Choroid plexus epithelial cell (primary cell): ENCODE data around the gene PAAF1.
A peak's percentile ranks its signal among the peaks of the same experiment; 100 is the strongest.

Experiments
- DNase-seq: peaks from one replicate; pipeline ENCODE4 v3.0.0-alpha.2; 2010; ENCODE audit warnings: low read depth
- H3K4me3 ChIP-seq: 2 replicates; pipeline ENCODE4 v1.5.1; 2011; ENCODE audit warnings: low read depth, mild to moderate bottlenecking, control low read depth, low read length, moderate library complexity
- TF ChIP-seq, protein P1 (sequence below): conservative IDR thresholded peaks from 2 replicates; pipeline ENCODE4 v1.5.1; 2011; ENCODE audit warnings: low read depth, mild to moderate bottlenecking, control low read depth, inconsistent platforms, low read length, moderate library complexity

PAAF1 gene

DNA sequence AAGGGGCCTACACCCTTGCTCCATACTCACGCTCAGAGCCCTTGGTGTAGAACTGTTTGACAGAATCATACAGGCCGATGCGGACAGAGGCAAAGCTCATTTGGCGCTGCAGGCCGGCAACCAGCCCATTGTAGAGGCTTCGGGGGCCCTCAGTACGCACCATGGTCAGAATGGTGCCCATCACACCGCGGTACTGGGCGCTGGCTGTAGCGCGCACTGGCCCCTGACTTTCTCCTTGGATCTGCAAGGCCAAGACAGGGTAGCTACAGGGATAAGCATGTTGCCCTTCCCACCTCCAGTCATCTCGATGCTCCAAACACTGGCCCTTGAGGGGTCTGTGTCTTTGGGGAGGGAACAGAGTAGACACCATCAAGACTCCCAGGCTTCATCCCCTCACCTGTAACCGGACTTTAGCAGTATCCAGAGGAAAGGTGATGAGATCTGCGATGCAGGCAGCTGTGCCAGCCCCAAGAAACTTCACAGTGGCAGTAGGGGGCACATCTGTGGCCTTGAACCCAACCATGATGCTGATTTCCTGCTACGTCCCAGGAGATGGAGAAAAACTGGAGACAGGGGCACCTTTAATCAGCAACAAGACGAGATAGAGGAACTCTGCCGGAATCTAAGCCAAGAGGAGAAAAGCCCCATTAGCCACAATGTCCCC lies 101.2 kb downstream of the PAAF1 start:
- no peak overlapping the region for H3K4me3 ChIP-seq
- TF ChIP-seq, protein P1, sequence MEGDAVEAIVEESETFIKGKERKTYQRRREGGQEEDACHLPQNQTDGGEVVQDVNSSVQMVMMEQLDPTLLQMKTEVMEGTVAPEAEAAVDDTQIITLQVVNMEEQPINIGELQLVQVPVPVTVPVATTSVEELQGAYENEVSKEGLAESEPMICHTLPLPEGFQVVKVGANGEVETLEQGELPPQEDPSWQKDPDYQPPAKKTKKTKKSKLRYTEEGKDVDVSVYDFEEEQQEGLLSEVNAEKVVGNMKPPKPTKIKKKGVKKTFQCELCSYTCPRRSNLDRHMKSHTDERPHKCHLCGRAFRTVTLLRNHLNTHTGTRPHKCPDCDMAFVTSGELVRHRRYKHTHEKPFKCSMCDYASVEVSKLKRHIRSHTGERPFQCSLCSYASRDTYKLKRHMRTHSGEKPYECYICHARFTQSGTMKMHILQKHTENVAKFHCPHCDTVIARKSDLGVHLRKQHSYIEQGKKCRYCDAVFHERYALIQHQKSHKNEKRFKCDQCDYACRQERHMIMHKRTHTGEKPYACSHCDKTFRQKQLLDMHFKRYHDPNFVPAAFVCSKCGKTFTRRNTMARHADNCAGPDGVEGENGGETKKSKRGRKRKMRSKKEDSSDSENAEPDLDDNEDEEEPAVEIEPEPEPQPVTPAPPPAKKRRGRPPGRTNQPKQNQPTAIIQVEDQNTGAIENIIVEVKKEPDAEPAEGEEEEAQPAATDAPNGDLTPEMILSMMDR, result no peak
- DNase-seq, result no peak

DNA sequence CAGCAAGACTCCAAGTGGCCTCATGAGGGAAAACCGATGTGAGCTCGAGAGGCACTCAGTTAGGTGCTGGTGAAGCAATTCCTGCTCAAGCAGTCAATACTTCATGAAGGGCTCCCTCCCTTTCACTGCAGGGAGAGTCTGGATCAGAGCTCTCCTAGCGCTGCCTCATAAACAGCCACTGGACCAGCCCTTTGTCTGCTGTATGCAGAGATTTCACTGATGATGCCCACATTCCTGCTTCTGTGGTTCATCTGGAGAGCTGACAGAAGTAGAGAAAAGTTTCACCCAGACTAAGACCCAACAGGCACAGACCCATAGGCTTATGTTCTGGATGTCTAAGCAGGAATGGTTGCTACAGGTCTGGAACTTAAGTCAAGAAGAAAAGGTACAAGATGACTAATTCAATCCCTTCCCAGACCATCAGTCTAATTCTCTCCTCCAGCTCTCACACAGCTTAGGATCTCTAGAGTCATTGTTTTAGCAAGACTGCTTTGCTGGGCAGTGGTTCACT lies 101.8 kb downstream of the PAAF1 start:
- no peak overlapping the region for H3K4me3 ChIP-seq
- TF ChIP-seq, protein P1, result no peak

GRCh38 chr11:73980001-73980961 lies 103.5 kb downstream of the PAAF1 start:
- TF ChIP-seq, protein P1, result no peak
- no peak overlapping the region for H3K4me3 ChIP-seq
- peak; percentile 36 for DNase-seq

More for the DNA sequence above, 101.8 kb downstream of the PAAF1 start:
- no peak for DNase-seq
